Hepatocyte (in vitro differentiated cells): ENCODE measurements around the gene CSRP3. TPM values are rescaled to one million over a fixed set of nuclear protein-coding genes. Genes with fewer than 3 reads are reported as not detected.

ENCODE experiments used
- DNase-seq: peaks from one replicate; pipeline ENCODE4 v3.0.0-alpha.2; 2016; ENCODE audit warnings: low spot score
- H2AFZ ChIP-seq: fragments of 200-600 bp; sonication (generic); 2 replicates; pipeline ENCODE4 v1.6.0; 2016; ENCODE audit warnings: antibody characterized with exemption, mild to moderate bottlenecking
- H3K27ac ChIP-seq: fragments of 200-600 bp; sonication (generic); 2 replicates; pipeline ENCODE4 v1.5.1; 2016; ENCODE audit warnings: mild to moderate bottlenecking
- H3K27me3 ChIP-seq: fragments of 200-600 bp; sonication (generic); 2 replicates; pipeline ENCODE4 v1.6.1; 2016
- H3K36me3 ChIP-seq: fragments of 200-600 bp; sonication (generic); replicated peaks from 2 replicates; pipeline ENCODE4 v1.5.1; 2016; ENCODE audit warnings: low read depth; ENCODE audit not compliant: insufficient read depth
- H3K4me1 ChIP-seq: fragments of 200-600 bp; sonication (generic); 2 replicates; pipeline ENCODE4 v1.5.1; 2016; ENCODE audit warnings: mild to moderate bottlenecking, moderate library complexity; ENCODE audit not compliant: insufficient read depth
- H3K4me2 ChIP-seq: fragments of 200-600 bp; sonication (generic); 2 replicates; pipeline ENCODE4 v1.6.0; 2016
- H3K4me3 ChIP-seq: fragments of 200-600 bp; sonication (generic); 2 replicates; pipeline ENCODE4 v1.5.1; 2016; ENCODE audit warnings: mild to moderate bottlenecking
- H3K79me2 ChIP-seq: fragments of 200-600 bp; sonication (generic); 2 replicates; pipeline ENCODE4 v1.6.0; 2017; ENCODE audit warnings: mild to moderate bottlenecking
- H3K9me2 ChIP-seq: fragments of 200-600 bp; sonication (generic); replicated peaks from 2 replicates; pipeline ENCODE4 v1.6.0; 2017; ENCODE audit warnings: mild to moderate bottlenecking; ENCODE audit not compliant: insufficient read depth
- H3K9me3 ChIP-seq: fragments of 200-600 bp; sonication (generic); 2 replicates; pipeline ENCODE4 v1.5.1; 2016; ENCODE audit warnings: low read depth, mild to moderate bottlenecking
- H4K20me1 ChIP-seq: fragments of 200-600 bp; sonication (generic); 2 replicates; pipeline ENCODE4 v1.6.0; 2016; ENCODE audit warnings: mild to moderate bottlenecking; ENCODE audit not compliant: insufficient read depth, poor library complexity, severe bottlenecking
- CTCF ChIP-seq: fragments of 200-600 bp; sonication (generic); IDR thresholded peaks from 2 replicates; pipeline ENCODE4 v1.5.1; 2016; ENCODE audit warnings: antibody characterized with exemption, mild to moderate bottlenecking; ENCODE audit not compliant: poor library complexity
- EZH2 ChIP-seq: fragments of 200-600 bp; sonication (generic); IDR thresholded peaks from 2 replicates; pipeline ENCODE4 v1.6.1; 2016; ENCODE audit warnings: antibody characterized with exemption, mild to moderate bottlenecking, borderline replicate concordance
- EZH2phosphoT487 ChIP-seq: fragments of 200-600 bp; sonication (generic); IDR thresholded peaks from one replicate; pipeline ENCODE4 v1.6.1; 2018; ENCODE audit warnings: antibody characterized with exemption, mild to moderate bottlenecking, low read depth, moderate library complexity; ENCODE audit not compliant: unreplicated experiment, severe bottlenecking
- WGBS: methylation state at CpG from one replicate; pipeline ENCODE4 v1.1.6; 2016; ENCODE audit warnings: low lambda C conversion rate; ENCODE audit errors: missing lambda C conversion rate; 5-methylcytosine and 5-hydroxymethylcytosine counted together
- polyA plus RNA-seq: library from polyadenylated mRNA; unstranded; fragments of >200 nt; fragmentation: Nextera tagmentation; extraction: Ambion mirVana; gene quantifications from 2 replicates; pipeline ENCODE4 v1.2.1, GENCODE V29; 2016
- total RNA-seq: library from RNA; depleted of rRNA; stranded (reverse); fragments of >200 nt; gene quantifications from 2 replicates; pipeline ENCODE4 v1.2.3, GENCODE V29; 2014

CSRP3 gene
- total and polyA plus RNA-seq, 2 experiments from 2014 or later, result 0.41 TPM; not detected in 1

GRCh38 chr11:19218786-19219460 lies 17.1 kb upstream of the CSRP3 start:
- Histone ChIP-seq H2AFZ (no peak overlapping the region), H3K4me1 (peaks cover 4% of the 10 kb centered on the region), H3K4me3 (no peak overlapping the region), H3K36me3 (no peaks in the 10 kb centered on the region), H3K9me2 (no peaks in the 10 kb centered on the region), H3K9me3 (no peaks in the 10 kb centered on the region), H3K27me3 (no peaks in the 10 kb centered on the region), H4K20me1 (no peaks in the 10 kb centered on the region), H3K79me2 (no peaks in the 10 kb centered on the region), H3K27ac (no peak overlapping the region), H3K4me2 (no peak overlapping the region)
- TF ChIP-seq EZH2, result no peak
- TF ChIP-seq EZH2phosphoT487, result no peak
- no peak for TF ChIP-seq CTCF
- no peak for DNase-seq
- 91% methylated on average over 15 of the region's 15 CpGs for WGBS

- H3K27me3 ChIP-seq, result no peaks in the 10 kb centered on the region
- no peak overlapping the region for H3K27ac ChIP-seq
- no peak overlapping the region for H2AFZ ChIP-seq
- no peaks in the 10 kb centered on the region for H3K9me2 ChIP-seq
- WGBS, result 97% methylated on average over 3 of the region's 3 CpGs
- no peak overlapping the region for H3K4me2 ChIP-seq
- H3K4me1 ChIP-seq, result peaks cover 4% of the 10 kb centered on the region
- no peaks in the 10 kb centered on the region for H3K9me3 ChIP-seq
- no peaks in the 10 kb centered on the region for H3K79me2 ChIP-seq
- no peak for DNase-seq
- H3K4me3 ChIP-seq, result no peak overlapping the region
- H4K20me1 ChIP-seq, result no peaks in the 10 kb centered on the region
- no peaks in the 10 kb centered on the region for H3K36me3 ChIP-seq
- TF ChIP-seq EZH2phosphoT487 (no peak), EZH2 (no peak), CTCF (no peak)
These were observed 16.4 kb upstream of the CSRP3 start for GRCh38 chr11:19218216-19218615.

- TF ChIP-seq CTCF, result no peak
- no peak for TF ChIP-seq EZH2phosphoT487
- TF ChIP-seq EZH2, result no peak
- Histone ChIP-seq H3K9me3 (no peaks in the 10 kb centered on the region), H3K4me2 (no peak overlapping the region), H3K27ac (no peak overlapping the region), H3K27me3 (no peaks in the 10 kb centered on the region), H3K4me1 (peaks cover 4% of the 10 kb centered on the region), H3K9me2 (no peaks in the 10 kb centered on the region), H3K36me3 (no peaks in the 10 kb centered on the region), H4K20me1 (no peaks in the 10 kb centered on the region), H2AFZ (no peak overlapping the region), H3K4me3 (no peak overlapping the region), H3K79me2 (no peaks in the 10 kb centered on the region)
- WGBS, result 58% methylated on average over 3 of the region's 3 CpGs
- DNase-seq, result no peak
These were observed 15.1 kb upstream of the CSRP3 start for GRCh38 chr11:19216709-19217374.
